ENCODE measurements around the gene TES. TPM values are rescaled to one million over a fixed set of nuclear protein-coding genes. Genes with fewer than 3 reads are reported as not detected.
A peak's percentile ranks its signal among the peaks of the same experiment; 100 is the strongest.

TES gene
- total and polyA plus RNA-seq, 7 experiments from 2014 or later = 99.2 to 195 (median 116) TPM

DNA sequence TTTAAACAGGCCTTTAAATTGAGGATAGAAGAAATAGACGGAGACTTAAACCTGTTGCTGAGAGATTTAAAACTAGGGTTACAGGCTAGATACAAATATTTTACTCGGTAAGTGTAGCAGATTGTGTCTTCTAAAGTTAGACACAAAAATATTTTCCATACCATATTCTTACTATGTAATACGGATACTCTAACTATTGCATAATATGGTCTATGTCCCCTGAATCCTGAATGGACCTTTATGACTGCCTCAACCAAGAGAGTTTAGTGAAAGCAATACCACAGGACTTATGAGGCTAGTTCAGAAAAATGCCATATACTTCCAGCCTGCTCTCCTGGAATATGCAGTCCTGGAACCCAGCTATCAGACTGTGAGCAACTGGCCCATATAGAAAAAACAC, 13.4 kb upstream of the TES start:
- POLR2A ChIA-PET = interaction anchor here (1.1 kb wide), 1 partner anchor 19 kb away, joined by 3 read pairs; no protein-coding TSS in a partner anchor
- H3K4me1 ChIP-seq (ENCODE audit: control insufficient read depth in 2 of 2, insufficient read depth in 2 of 2, low read length in 2 of 2) = no peaks in the 10 kb centered on the region
- Mint-ChIP-seq H3K27me3 (peaks cover 0 to 44% (median 0%) of the 10 kb centered on the region in 5 donors), H3K27ac (no peak overlapping the region), H3K4me1 (no peaks in the 10 kb centered on the region), H3K4me3 (no peak overlapping the region), H3K9me3 (peaks cover 0 to 2% (median 0%) of the 10 kb centered on the region in 11 donors), H3K36me3 (no peaks in the 10 kb centered on the region)
- H3K36me3 ChIP-seq (ENCODE audit: control insufficient read depth in 2 of 3, insufficient read depth in 3 of 3, low read length in 3 of 3) = no peaks in the 10 kb centered on the region
- no peaks in the 10 kb centered on the region for H3K27me3 ChIP-seq (ENCODE audit: control insufficient read depth in 2 of 2, insufficient read depth in 2 of 2, low read length in 2 of 2)
- DNase-seq (no peak), ATAC-seq (no peak)
- intact Hi-C loops (cut with micrococcal nuclease) = loop anchor here in 1 of 2 donors (5.0 kb wide), 1 partner anchor 35 kb away; no protein-coding TSS in a partner anchor
- H3K27ac ChIP-seq (ENCODE audit: low read depth, low read length) = no peak overlapping the region
- no peaks in the 10 kb centered on the region for H3K9me3 ChIP-seq (ENCODE audit: control insufficient read depth in 2 of 3, low read length in 3 of 3)
- CTCF ChIA-PET = interaction anchor here (1.1 to 2.9 kb wide), 2 partner anchors 13 to 17 kb away, joined by 5 to 13 read pairs; partner anchors contain the start of gene TES
- no peak overlapping the region for H3K4me3 ChIP-seq (ENCODE audit: low read length)

DNA sequence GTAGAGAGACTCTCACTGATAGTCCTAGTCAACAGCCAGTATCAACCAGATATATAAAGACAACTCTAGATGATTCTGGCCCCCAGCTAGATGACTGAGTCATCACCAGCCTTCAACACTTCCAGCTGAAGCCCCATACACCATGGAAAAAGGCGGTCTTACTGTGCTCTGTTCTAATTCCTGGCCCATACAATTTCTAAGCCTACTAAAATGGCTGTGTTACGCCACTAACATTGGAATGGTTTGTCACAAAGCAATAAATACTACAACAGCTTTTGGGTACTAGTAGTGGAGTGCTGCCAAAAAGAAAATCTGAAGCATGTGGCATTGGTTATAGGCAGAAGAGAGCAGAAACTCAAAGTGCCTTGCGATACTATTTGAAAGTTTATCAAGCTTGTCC, 13.0 kb upstream of the TES start:
- H3K27ac ChIP-seq (ENCODE audit: low read depth, low read length) = no peak overlapping the region
- no peaks in the 10 kb centered on the region for H3K36me3 ChIP-seq (ENCODE audit: control insufficient read depth in 2 of 3, insufficient read depth in 3 of 3, low read length in 3 of 3)
- POLR2A ChIA-PET = interaction anchor here (1.1 kb wide), 1 partner anchor 18 kb away, joined by 3 read pairs; no protein-coding TSS in a partner anchor
- H3K36me3 Mint-ChIP-seq = no peaks in the 10 kb centered on the region
- DNase-seq (no peak), ATAC-seq (no peak)
- intact Hi-C loops (cut with micrococcal nuclease) = loop anchor here in 1 of 2 donors (5.0 kb wide), 1 partner anchor 35 kb away; no protein-coding TSS in a partner anchor
- no peaks in the 10 kb centered on the region for H3K4me1 ChIP-seq (ENCODE audit: control insufficient read depth in 2 of 2, insufficient read depth in 2 of 2, low read length in 2 of 2)
- H3K27me3 Mint-ChIP-seq = peaks cover 0 to 46% (median 0%) of the 10 kb centered on the region in 5 donors
- H3K4me3 Mint-ChIP-seq = no peak overlapping the region
- no peaks in the 10 kb centered on the region for H3K9me3 ChIP-seq (ENCODE audit: control insufficient read depth in 2 of 3, low read length in 3 of 3)
- CTCF ChIA-PET = interaction anchor here (1.1 to 2.9 kb wide), 2 partner anchors 13 to 17 kb away, joined by 5 to 13 read pairs; partner anchors contain the start of gene TES
- no peaks in the 10 kb centered on the region for H3K4me1 Mint-ChIP-seq
- peaks cover 0 to 2% (median 0%) of the 10 kb centered on the region in 11 donors for H3K9me3 Mint-ChIP-seq
- no peak overlapping the region for H3K4me3 ChIP-seq (ENCODE audit: low read length)
- H3K27ac Mint-ChIP-seq = no peak overlapping the region
- no peaks in the 10 kb centered on the region for H3K27me3 ChIP-seq (ENCODE audit: control insufficient read depth in 2 of 2, insufficient read depth in 2 of 2, low read length in 2 of 2)

DNA sequence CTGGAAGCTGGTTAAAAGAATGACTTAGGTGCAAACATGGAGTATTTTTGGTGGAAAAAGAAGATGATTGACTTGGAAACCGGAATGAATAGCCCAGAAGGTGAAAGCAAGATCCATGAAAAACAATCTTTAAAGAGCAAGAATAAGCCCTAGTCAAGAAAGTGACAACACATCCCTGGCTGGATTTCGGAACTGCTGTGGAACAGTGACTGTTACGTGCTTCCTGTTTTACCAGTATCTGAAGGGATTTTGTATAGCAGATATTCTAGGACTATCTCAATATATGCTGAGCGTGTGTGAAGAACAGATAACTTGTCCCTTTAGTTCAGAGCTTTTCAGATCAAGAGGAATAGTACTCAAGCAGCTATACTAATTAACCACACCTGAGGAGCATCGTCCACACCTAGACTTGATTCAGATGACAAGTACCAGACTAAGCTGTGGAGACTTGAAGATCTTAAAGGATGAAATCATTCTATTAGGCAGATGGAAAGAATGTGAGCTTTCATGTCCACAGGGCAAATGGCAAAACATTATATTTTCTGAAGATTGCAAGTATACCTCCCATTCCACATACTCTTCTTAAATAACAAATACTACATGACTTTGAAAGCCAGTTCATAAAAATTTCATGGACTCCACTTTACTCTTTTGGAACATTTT, 11.5 kb upstream of the TES start:
- Histone ChIP-seq H3K4me3 (ENCODE audit: low read length) (no peak overlapping the region), H3K36me3 (ENCODE audit: control insufficient read depth in 2 of 3, insufficient read depth in 3 of 3, low read length in 3 of 3) (no peaks in the 10 kb centered on the region), H3K27me3 (ENCODE audit: control insufficient read depth in 2 of 2, insufficient read depth in 2 of 2, low read length in 2 of 2) (no peaks in the 10 kb centered on the region), H3K9me3 (ENCODE audit: control insufficient read depth in 2 of 3, low read length in 3 of 3) (no peaks in the 10 kb centered on the region), H3K4me1 (ENCODE audit: control insufficient read depth in 2 of 2, insufficient read depth in 2 of 2, low read length in 2 of 2) (no peaks in the 10 kb centered on the region), H3K27ac (ENCODE audit: low read depth, low read length) (no peak overlapping the region)
- Mint-ChIP-seq H3K36me3 (no peaks in the 10 kb centered on the region), H3K4me1 (peaks cover 0 to 2% (median 0%) of the 10 kb centered on the region in 7 donors), H3K27me3 (peaks cover 0 to 47% (median 0%) of the 10 kb centered on the region in 5 donors), H3K4me3 (no peak overlapping the region), H3K9me3 (peaks cover 0 to 2% (median 0%) of the 10 kb centered on the region in 11 donors), H3K27ac (no peak overlapping the region)
- CTCF ChIA-PET = interaction anchor here (0.6 to 2.9 kb wide), 5 partner anchors 11 to 328 kb away, joined by 3 to 13 read pairs (median 4); partner anchors contain the start of gene TES
- ATAC-seq (no peak), DNase-seq (no peak)
- intact Hi-C loops (cut with micrococcal nuclease) = loop anchor here in 1 of 2 donors (5.0 kb wide), 1 partner anchor 33 kb away; no protein-coding TSS in a partner anchor
- POLR2A ChIA-PET = interaction anchor here (5.2 kb wide), 1 partner anchor 12 kb away, joined by 42 read pairs; the partner anchor contains the start of gene TES

DNA sequence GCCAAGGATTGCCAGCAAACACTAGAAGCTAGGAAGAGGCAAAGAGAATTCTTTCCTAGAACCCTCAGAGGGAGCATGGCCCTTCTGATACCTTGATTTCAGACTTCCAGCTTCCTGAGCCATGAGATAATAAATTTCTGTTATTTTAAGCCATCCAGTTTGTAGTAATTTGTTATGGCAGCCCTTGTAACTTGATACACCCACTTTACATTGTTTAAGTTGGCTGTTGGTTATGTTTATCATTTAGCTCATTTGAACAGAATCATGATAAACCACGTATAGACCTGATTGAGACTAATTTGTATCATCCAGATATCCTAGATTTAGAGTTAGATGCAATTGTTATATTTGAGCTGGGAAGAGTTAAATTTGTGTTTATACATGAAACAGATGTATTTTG, 9.4 kb upstream of the TES start:
- Histone ChIP-seq H3K9me3 (ENCODE audit: control insufficient read depth in 2 of 3, low read length in 3 of 3) (no peaks in the 10 kb centered on the region), H3K27me3 (ENCODE audit: control insufficient read depth in 2 of 2, insufficient read depth in 2 of 2, low read length in 2 of 2) (no peaks in the 10 kb centered on the region), H3K4me1 (ENCODE audit: control insufficient read depth in 2 of 2, insufficient read depth in 2 of 2, low read length in 2 of 2) (no peaks in the 10 kb centered on the region), H3K27ac (ENCODE audit: low read depth, low read length) (no peak overlapping the region), H3K36me3 (ENCODE audit: control insufficient read depth in 2 of 3, insufficient read depth in 3 of 3, low read length in 3 of 3) (no peaks in the 10 kb centered on the region), H3K4me3 (ENCODE audit: low read length) (no peak overlapping the region)
- peaks cover 0 to 2% (median 0%) of the 10 kb centered on the region in 7 donors for H3K4me1 Mint-ChIP-seq
- H3K9me3 Mint-ChIP-seq = peaks cover 0 to 2% (median 0%) of the 10 kb centered on the region in 11 donors
- CTCF ChIA-PET = interaction anchor here (0.9 to 1.7 kb wide), 5 partner anchors 21 to 36 kb away, joined by 3 to 6 read pairs (median 4); no protein-coding TSS in a partner anchor
- no peak for ATAC-seq
- H3K4me3 Mint-ChIP-seq = no peak overlapping the region
- POLR2A ChIA-PET = interaction anchor here (1.8 to 5.2 kb wide), 2 partner anchors 10 to 13 kb away, joined by 9 to 42 read pairs; partner anchors contain the start of gene TES
- DNase-seq = no peak
- no peak overlapping the region for H3K27ac Mint-ChIP-seq
- no peaks in the 10 kb centered on the region for H3K36me3 Mint-ChIP-seq
- peaks cover 0 to 52% (median 0%) of the 10 kb centered on the region in 5 donors for H3K27me3 Mint-ChIP-seq
- intact Hi-C loops (cut with micrococcal nuclease) = no loop called here

DNA sequence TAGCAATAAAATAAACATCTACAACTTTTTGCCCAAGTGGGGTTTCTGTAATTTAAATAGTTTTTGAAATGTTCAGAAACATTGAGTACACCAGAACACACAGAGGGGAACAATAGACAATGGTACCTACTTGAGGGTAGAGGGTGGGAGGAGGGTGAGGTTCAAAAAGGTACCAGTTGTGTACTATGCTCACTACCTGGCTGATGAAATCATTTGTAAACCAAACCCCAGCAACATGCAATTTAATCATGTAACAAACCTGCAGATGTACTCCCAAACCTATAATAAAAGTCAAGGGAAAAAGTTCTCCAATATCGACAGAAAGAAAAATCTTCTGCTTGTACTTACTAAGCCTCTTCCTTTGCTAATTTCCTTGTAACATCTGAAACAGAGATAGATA, 4.2 kb upstream of the TES start:
- H3K4me1 Mint-ChIP-seq = peaks cover 7 to 21% (median 16%) of the 10 kb centered on the region in 7 donors
- H3K4me3 ChIP-seq (ENCODE audit: low read length) = no peak overlapping the region
- H3K27me3 Mint-ChIP-seq = peaks cover 0 to 29% (median 0%) of the 10 kb centered on the region in 5 donors
- H3K4me1 ChIP-seq (ENCODE audit: control insufficient read depth in 2 of 2, insufficient read depth in 2 of 2, low read length in 2 of 2) = peaks cover 0 to 6% of the 10 kb centered on the region in 2 donors
- H3K27ac ChIP-seq (ENCODE audit: low read depth, low read length) = no peak overlapping the region
- no peak overlapping the region for H3K4me3 Mint-ChIP-seq
- H3K36me3 ChIP-seq (ENCODE audit: control insufficient read depth in 2 of 3, insufficient read depth in 3 of 3, low read length in 3 of 3) = no peaks in the 10 kb centered on the region
- CTCF ChIA-PET = no interaction called here
- H3K27ac Mint-ChIP-seq = peak overlapping the region in 1 of 9 donors; percentile 7
- H3K9me3 ChIP-seq (ENCODE audit: control insufficient read depth in 2 of 3, low read length in 3 of 3) = no peaks in the 10 kb centered on the region
- no peak for DNase-seq
- peaks cover 0 to 6% (median 0%) of the 10 kb centered on the region in 11 donors for H3K9me3 Mint-ChIP-seq
- intact Hi-C loops (cut with micrococcal nuclease) = no loop called here
- POLR2A ChIA-PET = no interaction called here
- no peaks in the 10 kb centered on the region for H3K27me3 ChIP-seq (ENCODE audit: control insufficient read depth in 2 of 2, insufficient read depth in 2 of 2, low read length in 2 of 2)
- H3K36me3 Mint-ChIP-seq = peaks cover 0 to 10% (median 3%) of the 10 kb centered on the region in 5 donors
- ATAC-seq = no peak

DNA sequence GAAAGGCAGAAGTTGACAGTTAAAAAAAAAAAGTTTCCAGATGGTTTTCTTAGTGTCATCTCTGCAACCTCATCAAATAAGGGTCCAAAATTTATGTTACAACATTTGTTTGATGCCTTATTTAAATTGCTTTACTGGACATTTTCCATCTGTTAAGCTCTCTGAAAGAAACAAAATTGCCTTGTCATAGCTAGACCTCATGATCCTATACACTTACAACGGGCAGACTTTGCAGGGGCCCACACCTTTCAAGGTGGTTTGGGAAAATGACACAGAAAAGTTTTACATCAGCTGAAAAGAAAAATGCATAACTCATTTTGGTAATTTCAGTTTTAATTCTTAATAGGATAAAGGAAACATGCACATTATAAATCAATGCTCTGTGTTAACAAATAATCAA, 1.4 kb upstream of the TES start:
- intact Hi-C loops (cut with micrococcal nuclease) = no loop called here
- Histone ChIP-seq H3K36me3 (ENCODE audit: control insufficient read depth in 2 of 3, insufficient read depth in 3 of 3, low read length in 3 of 3) (no peaks in the 10 kb centered on the region), H3K4me1 (ENCODE audit: control insufficient read depth in 2 of 2, insufficient read depth in 2 of 2, low read length in 2 of 2) (peaks cover 7 to 18% of the 10 kb centered on the region in 2 donors), H3K4me3 (ENCODE audit: low read length) (no peak overlapping the region), H3K27ac (ENCODE audit: low read depth, low read length) (no peak overlapping the region), H3K27me3 (ENCODE audit: control insufficient read depth in 2 of 2, insufficient read depth in 2 of 2, low read length in 2 of 2) (no peaks in the 10 kb centered on the region), H3K9me3 (ENCODE audit: control insufficient read depth in 2 of 3, low read length in 3 of 3) (no peaks in the 10 kb centered on the region)
- Mint-ChIP-seq H3K4me3 (peak overlapping the region in 2 of 10 donors; percentile 11 to 95), H3K4me1 (peaks cover 26 to 47% (median 37%) of the 10 kb centered on the region in 7 donors), H3K36me3 (peaks cover 0 to 19% (median 5%) of the 10 kb centered on the region in 5 donors), H3K27ac (peak overlapping the region in 5 of 9 donors; percentile 93 to 98 (median 95)), H3K9me3 (peaks cover 0 to 5% (median 0%) of the 10 kb centered on the region in 11 donors), H3K27me3 (peaks cover 0 to 5% (median 0%) of the 10 kb centered on the region in 5 donors)
- ChIA-PET CTCF (interaction anchor here (0.6 to 6.2 kb wide), 5 partner anchors 11 to 48 kb away, joined by 3 to 66 read pairs (median 13); no protein-coding TSS in a partner anchor), POLR2A (interaction anchor here (0.7 to 5.7 kb wide), 5 partner anchors 8 to 829 kb away, joined by 3 to 43 read pairs (median 24); no protein-coding TSS in a partner anchor)
- DNase-seq = no peak
- no peak for ATAC-seq
